HG03354 (cell line): ENCODE measurements around the gene FOXP1.
A peak's percentile ranks its signal among the peaks of the same experiment; 100 is the strongest.
"Not testable (repeated sequence)": the region's sequence is repeated elsewhere in the genome, so short reads cannot be mapped to it uniquely, and the experiment has no call there.

Experiments
- ATAC-seq: cut with Tn5 transposase; IDR thresholded peaks from one replicate; pipeline ENCODE4 v1.9.1; 2021; ENCODE audit warnings: mild to moderate bottlenecking; ENCODE audit not compliant: unreplicated experiment, poor library complexity, severe bottlenecking

FOXP1 gene

GRCh38 chr3:71030748-71031147 lies 552.8 kb downstream of the FOXP1 start:
- ATAC-seq: no peak

GRCh38 chr3:71029770-71030169 lies 553.8 kb downstream of the FOXP1 start:
- no peak for ATAC-seq

GRCh38 chr3:71028802-71029201 lies 554.7 kb downstream of the FOXP1 start:
- no peak for ATAC-seq

- no peak for ATAC-seq
These were observed 555.3 kb downstream of the FOXP1 start for GRCh38 chr3:71028184-71028583.

GRCh38 chr3:71026634-71027578 lies 556.6 kb downstream of the FOXP1 start:
- ATAC-seq: no peak

GRCh38 chr3:71025516-71025915 lies 558.0 kb downstream of the FOXP1 start:
- no peak for ATAC-seq

- no peak for ATAC-seq
These were observed 558.5 kb downstream of the FOXP1 start for GRCh38 chr3:71025010-71025409.

GRCh38 chr3:71022551-71023335 lies 560.8 kb downstream of the FOXP1 start:
- ATAC-seq: no peak

GRCh38 chr3:71018799-71019198 lies 564.7 kb downstream of the FOXP1 start:
- no peak for ATAC-seq

- no peak for ATAC-seq
These were observed 567.2 kb downstream of the FOXP1 start for GRCh38 chr3:71016178-71016845.

- ATAC-seq: not testable (repeated sequence)
These were observed 568.9 kb downstream of the FOXP1 start for GRCh38 chr3:71014616-71015015.

GRCh38 chr3:71012971-71013370 lies 570.6 kb downstream of the FOXP1 start:
- no peak for ATAC-seq

GRCh38 chr3:71011565-71012287 lies 571.8 kb downstream of the FOXP1 start:
- ATAC-seq: peak; percentile 87

- peak; percentile 75 for ATAC-seq
These were observed 572.6 kb downstream of the FOXP1 start for GRCh38 chr3:71010726-71011455.

GRCh38 chr3:71008350-71008935 lies 575.1 kb downstream of the FOXP1 start:
- no peak for ATAC-seq

- ATAC-seq: no peak
These were observed 576.4 kb downstream of the FOXP1 start for GRCh38 chr3:71006810-71007785.

- no peak for ATAC-seq
These were observed 577.7 kb downstream of the FOXP1 start for GRCh38 chr3:71005702-71006321.
